WTC11 (cell line): Measurements from ENCODE around the gene OSBPL10.

ENCODE experiments used
- ELF4 ChIP-seq: sonication (generic); formaldehyde crosslinking; IDR thresholded peaks from 2 replicates; pipeline ENCODE4 v1.8.1; 2022; ENCODE audit warnings: low read depth, mild to moderate bottlenecking, moderate library complexity, missing genetic modification reagents
- TF ChIP-seq, protein P1 (sequence below): fragments of 200-600 bp; IDR thresholded peaks from 2 replicates; pipeline ENCODE4 v1.8.0; 2022; ENCODE audit warnings: antibody characterized with exemption

DNA sequence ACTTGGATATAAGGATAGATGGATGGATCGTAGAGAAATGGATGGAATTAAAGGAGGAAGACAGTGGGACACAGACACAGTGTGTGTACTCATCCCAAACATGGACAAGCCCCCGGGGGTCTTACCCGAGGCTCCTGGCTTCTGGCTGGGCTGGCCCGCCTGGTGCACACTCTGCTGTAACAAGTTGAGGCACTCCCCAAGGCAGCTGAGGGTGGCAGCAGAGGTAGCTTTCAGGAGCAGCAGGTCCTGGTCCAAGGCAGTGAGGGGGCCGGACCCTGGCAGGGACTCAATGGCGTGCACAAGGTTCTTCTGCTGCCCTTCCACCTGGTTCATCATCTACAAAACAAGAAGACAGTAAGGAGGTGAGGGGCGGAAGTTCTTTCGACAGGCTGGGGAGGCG, 233.3 kb downstream of the OSBPL10 start:
- TF ChIP-seq, protein P1, sequence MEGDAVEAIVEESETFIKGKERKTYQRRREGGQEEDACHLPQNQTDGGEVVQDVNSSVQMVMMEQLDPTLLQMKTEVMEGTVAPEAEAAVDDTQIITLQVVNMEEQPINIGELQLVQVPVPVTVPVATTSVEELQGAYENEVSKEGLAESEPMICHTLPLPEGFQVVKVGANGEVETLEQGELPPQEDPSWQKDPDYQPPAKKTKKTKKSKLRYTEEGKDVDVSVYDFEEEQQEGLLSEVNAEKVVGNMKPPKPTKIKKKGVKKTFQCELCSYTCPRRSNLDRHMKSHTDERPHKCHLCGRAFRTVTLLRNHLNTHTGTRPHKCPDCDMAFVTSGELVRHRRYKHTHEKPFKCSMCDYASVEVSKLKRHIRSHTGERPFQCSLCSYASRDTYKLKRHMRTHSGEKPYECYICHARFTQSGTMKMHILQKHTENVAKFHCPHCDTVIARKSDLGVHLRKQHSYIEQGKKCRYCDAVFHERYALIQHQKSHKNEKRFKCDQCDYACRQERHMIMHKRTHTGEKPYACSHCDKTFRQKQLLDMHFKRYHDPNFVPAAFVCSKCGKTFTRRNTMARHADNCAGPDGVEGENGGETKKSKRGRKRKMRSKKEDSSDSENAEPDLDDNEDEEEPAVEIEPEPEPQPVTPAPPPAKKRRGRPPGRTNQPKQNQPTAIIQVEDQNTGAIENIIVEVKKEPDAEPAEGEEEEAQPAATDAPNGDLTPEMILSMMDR = no peak
- no peak for TF ChIP-seq ELF4 (CRISPR knock-in tag)
